ENCODE results near the gene SARDH.

- no peak for TF ChIP-seq POLR2A (IDR thresholded peaks at IDR 0.05)
- TF ChIP-seq, protein P1, sequence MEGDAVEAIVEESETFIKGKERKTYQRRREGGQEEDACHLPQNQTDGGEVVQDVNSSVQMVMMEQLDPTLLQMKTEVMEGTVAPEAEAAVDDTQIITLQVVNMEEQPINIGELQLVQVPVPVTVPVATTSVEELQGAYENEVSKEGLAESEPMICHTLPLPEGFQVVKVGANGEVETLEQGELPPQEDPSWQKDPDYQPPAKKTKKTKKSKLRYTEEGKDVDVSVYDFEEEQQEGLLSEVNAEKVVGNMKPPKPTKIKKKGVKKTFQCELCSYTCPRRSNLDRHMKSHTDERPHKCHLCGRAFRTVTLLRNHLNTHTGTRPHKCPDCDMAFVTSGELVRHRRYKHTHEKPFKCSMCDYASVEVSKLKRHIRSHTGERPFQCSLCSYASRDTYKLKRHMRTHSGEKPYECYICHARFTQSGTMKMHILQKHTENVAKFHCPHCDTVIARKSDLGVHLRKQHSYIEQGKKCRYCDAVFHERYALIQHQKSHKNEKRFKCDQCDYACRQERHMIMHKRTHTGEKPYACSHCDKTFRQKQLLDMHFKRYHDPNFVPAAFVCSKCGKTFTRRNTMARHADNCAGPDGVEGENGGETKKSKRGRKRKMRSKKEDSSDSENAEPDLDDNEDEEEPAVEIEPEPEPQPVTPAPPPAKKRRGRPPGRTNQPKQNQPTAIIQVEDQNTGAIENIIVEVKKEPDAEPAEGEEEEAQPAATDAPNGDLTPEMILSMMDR (IDR thresholded peaks at IDR 0.05): no peak
Observed at GRCh38 chr9:133633681-133634080, 104.5 kb downstream of the SARDH start.

All from right lobe of liver (tissue), 4 donors.